KOPT-K1 (cell line): ENCODE results near the gene NHLRC4.

Experiments
- H3K27ac ChIP-seq: fragments of 200-600 bp; sonication (generic); 2 replicates; pipeline ENCODE4 v1.5.1; 2016; ENCODE audit warnings: antibody characterized with exemption, mild to moderate bottlenecking, low read depth, low read length; ENCODE audit not compliant: poor library complexity, severe bottlenecking
- H3K36me3 ChIP-seq: fragments of 200-600 bp; sonication (generic); 2 replicates; pipeline ENCODE4 v1.5.1; 2017; ENCODE audit warnings: antibody characterized with exemption, mild to moderate bottlenecking, low read length, moderate library complexity; ENCODE audit not compliant: insufficient read depth
- H3K9me3 ChIP-seq: fragments of 200-600 bp; sonication (generic); 2 replicates; pipeline ENCODE4 v1.5.1; 2017; ENCODE audit warnings: antibody characterized with exemption, low read length, mild to moderate bottlenecking; ENCODE audit not compliant: insufficient read depth, poor library complexity, severe bottlenecking

Gene NHLRC4

DNA sequence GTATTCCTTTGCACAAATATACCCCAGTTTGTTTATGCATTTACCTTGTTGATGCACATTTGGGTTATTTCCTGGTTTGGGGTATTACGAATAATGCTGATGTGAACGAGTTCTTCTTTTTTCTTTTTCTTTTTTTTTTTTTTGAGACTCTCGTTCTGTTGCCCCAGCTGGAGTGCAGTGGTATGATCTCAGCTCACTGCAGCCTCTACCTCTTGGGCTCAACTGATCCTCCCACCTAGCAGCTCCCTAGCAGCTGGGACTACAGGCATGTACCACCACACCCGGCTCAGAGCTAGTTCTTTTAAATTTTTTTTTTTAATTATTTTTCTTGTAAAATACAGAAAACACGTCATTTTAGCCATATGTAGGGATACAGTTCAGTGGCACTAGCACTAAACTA, 37.1 kb downstream of the NHLRC4 start:
- no peak overlapping the region for H3K27ac ChIP-seq
- H3K9me3 ChIP-seq = peaks cover 11% of the 10 kb centered on the region
- no peaks in the 10 kb centered on the region; the same call in 1 of the 2 replicates for H3K36me3 ChIP-seq

DNA sequence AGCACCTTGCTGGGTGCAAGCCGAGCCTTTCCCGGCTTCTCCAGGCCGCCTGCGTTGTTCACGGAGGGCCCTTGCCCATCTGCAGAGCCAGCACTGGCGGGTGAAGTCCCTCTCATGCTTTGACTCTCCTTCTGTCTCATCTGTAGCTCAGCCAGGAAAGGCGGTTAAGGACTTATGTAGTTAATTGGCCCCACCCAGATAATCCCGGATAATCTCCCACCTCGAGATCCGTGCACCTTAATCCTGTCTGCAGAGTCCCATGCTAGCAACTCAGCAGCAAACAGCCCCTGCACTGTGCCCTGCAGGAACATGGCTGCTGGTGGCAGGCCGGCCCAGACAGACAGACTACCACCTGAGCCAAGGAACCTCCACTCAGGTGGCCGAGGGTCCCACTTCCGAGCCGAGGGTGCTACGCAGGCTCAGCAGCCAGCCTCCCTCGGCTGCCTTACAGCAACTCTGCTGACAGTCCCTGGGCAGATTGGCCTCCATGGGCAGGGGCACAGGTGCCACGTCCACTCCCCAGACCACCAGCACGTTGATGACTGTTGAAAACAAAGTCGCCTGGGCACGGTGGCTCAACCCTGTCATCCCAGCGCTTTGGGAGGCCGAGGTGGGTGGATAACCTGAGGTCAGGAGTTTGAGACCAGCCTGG, 40.0 kb downstream of the NHLRC4 start:
- H3K36me3 ChIP-seq = no peaks in the 10 kb centered on the region
- no peak overlapping the region for H3K27ac ChIP-seq
- peaks cover 11% of the 10 kb centered on the region for H3K9me3 ChIP-seq

DNA sequence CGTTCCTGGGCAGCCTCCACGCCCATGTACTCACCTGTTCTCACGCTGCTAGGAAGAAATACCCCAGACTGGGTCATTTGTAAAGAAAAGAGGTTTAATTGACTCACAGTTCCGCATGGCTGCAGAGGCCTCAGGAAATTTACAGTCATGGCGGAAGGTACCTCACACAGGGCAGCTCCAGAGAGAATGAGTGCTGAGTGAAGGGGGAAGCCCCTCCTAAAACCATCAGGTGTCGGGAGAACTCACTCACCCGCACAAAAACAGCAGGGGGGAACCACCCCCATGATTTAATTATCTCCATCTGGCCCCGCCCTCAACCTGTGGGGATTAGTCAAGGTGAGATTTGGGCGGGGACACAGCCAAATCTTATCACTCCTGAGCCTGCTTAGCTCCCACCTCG, 41.2 kb downstream of the NHLRC4 start:
- H3K27ac ChIP-seq = no peak overlapping the region
- H3K36me3 ChIP-seq = no peaks in the 10 kb centered on the region
- peaks cover 11% of the 10 kb centered on the region for H3K9me3 ChIP-seq

DNA sequence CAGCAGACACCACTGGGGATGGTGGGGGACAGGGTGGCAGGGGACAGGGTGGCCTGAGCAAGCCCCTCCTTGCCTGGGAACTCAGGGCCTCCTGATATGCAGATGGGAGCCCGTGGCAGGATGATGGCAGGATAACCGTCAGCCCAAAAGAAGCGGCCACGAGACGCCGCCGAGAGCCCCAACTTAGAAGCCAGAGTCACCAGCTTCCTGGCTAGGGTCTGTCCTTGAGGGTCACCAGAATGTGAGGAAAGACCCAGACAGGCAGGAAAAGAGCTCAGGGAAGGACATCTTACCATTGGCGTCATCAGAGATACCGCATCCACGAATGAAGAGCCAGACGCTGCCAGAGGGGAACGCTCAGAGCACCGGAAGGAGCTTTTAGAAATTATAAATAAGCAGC, 42.5 kb downstream of the NHLRC4 start:
- no peak overlapping the region for H3K27ac ChIP-seq
- no peaks in the 10 kb centered on the region for H3K36me3 ChIP-seq
- peaks cover 11% of the 10 kb centered on the region for H3K9me3 ChIP-seq

DNA sequence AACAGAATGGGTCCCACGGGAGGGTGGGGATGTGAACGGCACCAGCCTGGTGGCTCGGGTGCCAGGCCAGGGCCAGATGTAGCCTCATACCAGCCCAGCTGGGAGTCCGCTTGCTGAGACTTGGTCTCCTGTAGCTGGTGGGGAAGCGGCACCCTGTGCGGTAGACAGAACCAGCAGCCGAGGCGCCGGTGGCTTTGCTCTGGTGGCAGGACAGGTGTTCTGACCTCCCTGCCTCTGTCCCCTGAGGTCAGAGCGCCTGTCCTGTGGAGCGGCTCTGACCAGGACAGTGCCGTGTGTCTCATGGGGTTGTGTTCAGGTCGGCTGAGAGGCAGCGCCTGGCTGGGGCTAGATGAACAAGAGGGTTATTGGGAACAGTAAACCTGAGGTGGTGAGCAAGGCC, 43.2 kb downstream of the NHLRC4 start:
- no peaks in the 10 kb centered on the region for H3K36me3 ChIP-seq
- no peak overlapping the region for H3K27ac ChIP-seq
- peaks cover 7% of the 10 kb centered on the region for H3K9me3 ChIP-seq

DNA sequence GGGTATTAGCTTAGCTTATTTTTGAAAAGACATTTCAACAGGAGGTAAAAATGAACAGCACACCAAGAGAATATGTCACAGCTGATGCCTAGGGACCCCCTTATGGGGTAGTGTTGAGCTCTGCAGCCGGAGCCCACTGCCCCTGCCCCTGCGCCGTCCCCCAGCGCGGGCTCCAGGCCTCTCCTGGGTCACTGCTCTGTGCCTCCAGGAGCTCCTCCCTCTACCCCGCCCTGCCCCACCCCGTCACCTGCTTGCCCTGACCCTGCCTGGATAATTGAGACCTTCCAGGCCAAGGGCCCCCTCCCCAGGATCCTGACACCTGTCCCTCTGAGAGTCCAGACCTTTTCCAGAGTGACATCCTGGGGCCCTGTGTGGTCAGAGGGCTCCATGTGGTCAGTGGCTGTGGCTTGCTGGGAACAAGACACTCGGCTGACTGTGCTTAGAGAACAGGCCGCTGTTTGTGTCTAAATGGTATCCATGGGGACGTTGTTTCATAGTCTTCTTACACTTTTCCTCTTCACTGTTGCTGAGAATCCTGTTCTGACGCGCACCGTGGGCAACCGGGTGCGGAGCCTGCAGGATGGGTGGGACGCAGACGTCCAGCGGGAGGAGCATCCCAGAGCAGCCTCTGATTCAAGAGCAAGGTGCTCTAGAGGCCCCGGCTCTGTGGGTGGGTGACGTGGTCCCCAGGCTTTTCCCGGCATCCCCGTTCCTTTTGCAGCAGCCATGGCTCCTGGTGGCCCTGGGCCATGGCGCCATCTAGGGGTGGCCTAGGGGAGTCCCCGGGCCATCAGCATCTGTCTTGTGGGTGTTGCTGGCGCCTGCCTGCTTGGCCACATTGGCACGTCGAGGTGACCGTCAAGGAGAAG, 43.9 kb downstream of the NHLRC4 start:
- no peaks in the 10 kb centered on the region for H3K36me3 ChIP-seq
- H3K27ac ChIP-seq = no peak overlapping the region
- H3K9me3 ChIP-seq = no peaks in the 10 kb centered on the region

DNA sequence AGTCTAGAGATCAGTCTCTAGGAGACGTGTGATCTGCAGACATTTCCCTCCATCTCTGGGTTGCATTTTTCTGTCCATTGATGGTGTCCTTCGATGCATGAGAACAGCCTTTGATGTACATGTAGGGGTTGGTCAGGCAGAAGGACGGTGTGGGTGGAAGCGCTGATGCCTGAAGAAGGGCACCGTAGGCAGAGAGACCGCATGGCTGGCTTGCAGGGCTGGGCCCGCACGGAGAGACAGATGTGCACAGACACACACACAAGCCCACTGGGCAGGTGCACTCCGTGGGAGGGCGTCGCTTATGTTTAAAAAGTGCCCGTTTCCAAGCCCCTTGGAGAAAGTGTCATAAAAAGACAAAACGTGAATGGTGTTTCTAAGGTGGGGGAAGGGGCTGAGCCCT, 48.3 kb downstream of the NHLRC4 start:
- Histone ChIP-seq H3K9me3 (no peaks in the 10 kb centered on the region), H3K27ac (no peak overlapping the region), H3K36me3 (no peaks in the 10 kb centered on the region)

DNA sequence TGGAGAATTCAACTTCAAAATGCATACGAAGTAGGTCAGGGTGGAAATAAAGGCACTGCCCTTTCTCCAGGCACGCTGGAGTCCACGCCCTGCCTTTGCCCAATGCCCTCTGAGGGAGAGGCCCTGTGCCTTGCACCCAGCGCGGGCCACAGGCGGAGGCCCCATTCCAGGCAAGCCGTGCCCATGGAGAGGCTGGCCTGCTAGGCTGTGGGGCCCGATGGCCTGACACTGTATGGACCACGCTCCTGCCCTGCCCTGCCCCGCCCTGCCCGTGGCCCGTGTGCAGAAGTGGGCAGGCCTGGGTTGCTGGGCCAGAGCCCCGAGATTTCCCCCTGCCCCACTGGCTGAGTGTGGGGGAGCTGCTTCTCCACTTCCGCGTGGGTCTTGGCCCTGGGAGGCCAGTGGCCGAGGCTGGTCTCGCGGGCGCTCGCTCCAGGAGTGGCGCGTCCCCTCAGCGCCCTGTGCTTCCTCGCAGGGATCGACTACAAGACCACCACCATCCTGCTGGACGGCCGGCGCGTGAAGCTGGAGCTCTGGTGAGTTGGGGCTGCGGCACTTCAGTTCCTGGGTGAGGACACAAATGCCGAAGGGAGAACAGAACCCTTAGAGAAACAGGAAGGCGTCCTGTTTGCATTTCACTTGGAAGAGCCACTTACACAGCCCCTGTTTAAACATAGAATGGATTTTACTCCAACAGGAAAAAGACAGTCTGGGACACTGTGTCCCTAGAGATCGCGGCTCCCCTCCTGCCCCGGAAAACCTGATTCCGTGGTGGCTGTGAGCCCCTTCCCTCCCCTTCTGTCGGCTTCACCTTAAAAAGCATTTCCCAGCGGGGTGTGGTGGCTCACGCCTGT, 50.2 kb downstream of the NHLRC4 start:
- Histone ChIP-seq H3K36me3 (no peaks in the 10 kb centered on the region), H3K27ac (no peak overlapping the region)

DNA sequence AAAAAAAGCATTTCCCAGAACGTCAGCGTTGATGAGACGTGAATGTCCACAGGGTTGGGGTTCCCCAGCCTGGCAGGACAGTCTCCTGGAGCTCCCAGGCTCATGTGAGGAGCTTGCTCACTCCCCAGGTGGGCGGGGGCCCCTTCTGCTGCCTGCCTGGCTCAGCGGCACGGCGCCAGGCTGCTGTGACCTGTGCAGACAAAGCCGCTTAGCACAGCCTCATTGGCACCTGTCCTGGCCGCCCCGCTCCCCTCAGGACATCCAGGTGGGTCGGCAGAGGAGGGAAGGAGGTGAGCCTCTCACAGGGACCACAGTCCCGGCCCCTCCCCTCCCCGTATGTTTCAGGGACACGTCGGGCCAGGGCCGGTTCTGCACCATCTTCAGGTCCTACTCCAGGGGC, 51.0 kb downstream of the NHLRC4 start:
- H3K9me3 ChIP-seq = no peaks in the 10 kb centered on the region
- no peak overlapping the region for H3K27ac ChIP-seq
- H3K36me3 ChIP-seq = no peaks in the 10 kb centered on the region

More for the DNA sequence above, 50.2 kb downstream of the NHLRC4 start:
- H3K9me3 ChIP-seq = no peaks in the 10 kb centered on the region
